ENCODE results near the gene ATAT1. TPM values are rescaled to one million over a fixed set of nuclear protein-coding genes. Genes with fewer than 3 reads are reported as not detected.

Gene ATAT1
- total and polyA plus RNA-seq, 9 of the 15 experiments (the other 6 are each of a cell fraction or from before 2014, with no cell fraction given) = 0.65 to 5.8 (median 1.6) TPM

GRCh38 chr6:30684386-30685156 lies 57.9 kb downstream of the ATAT1 start:
- FAIRE-seq = no peak
- Histone ChIP-seq H3K4me3 (peak overlapping the region; percentile 81), H3K9me3 (replicated peaks; ENCODE audit: control insufficient read depth, insufficient read depth, low read depth, low read length) (no peaks in the 10 kb centered on the region), H2AFZ (ENCODE audit: low read depth, low read length) (peak overlapping the region; percentile 35), H3K9ac (ENCODE audit: insufficient read depth in 1 of 2, low read depth in 2 of 2, low read length in 2 of 2) (peak overlapping the region; percentile 84 to 95), H3K4me1 (replicated peaks in 1 of 2; ENCODE audit: control insufficient read depth in 2 of 2, insufficient read depth in 2 of 2, low read length in 2 of 2) (peaks cover 54 to 91% of the 10 kb centered on the region in 2 experiments), H3K27me3 (ENCODE audit: control insufficient read depth in 2 of 2, insufficient read depth in 2 of 2, low read length in 2 of 2) (no peaks in the 10 kb centered on the region), H4K20me1 (replicated peaks; ENCODE audit: control insufficient read depth, insufficient read depth, low read length) (no peaks in the 10 kb centered on the region; the same call in 1 of the 2 replicates), H3K79me2 (ENCODE audit: control insufficient read depth, insufficient read depth, low read length) (peaks cover 95% of the 10 kb centered on the region), H3K4me2 (ENCODE audit: insufficient read depth, low read length) (peak overlapping the region; percentile 97), H3K36me3 (ENCODE audit: control insufficient read depth, insufficient read depth, low read length) (peaks cover 25% of the 10 kb centered on the region), H3K9me1 (ENCODE audit: control insufficient read depth, insufficient read depth, low read length) (no peaks in the 10 kb centered on the region), H3K27ac (ENCODE audit: extremely low read depth, low read depth, low read length) (peak overlapping the region; percentile 88)
- POLR2A ChIA-PET = interaction anchor here (0.6 to 7.0 kb wide), 10 partner anchors 9 to 474 kb away, joined by 3 to 118 read pairs (median 3); partner anchors contain the start of genes MDC1, TCF19 and TUBB
- CTCF ChIA-PET (ENCODE audit: low intra/inter-chr PET ratio) = interaction anchor here (0.6 to 1.5 kb wide), 2 partner anchors 38 to 201 kb away, joined by 3 to 4 read pairs; no protein-coding TSS in a partner anchor
- in situ Hi-C loops (cut with MboI) (no loop called here), intact Hi-C loops (cut with micrococcal nuclease) (loop anchor here (5.0 to 10.0 kb wide), 2 partner anchors 130 to 403 kb away; no protein-coding TSS in a partner anchor)
- peak; percentile 21 for ATAC-seq
- BruUV-seq (replicated peaks) = no TSS peak
- 7% methylated on average over 17 of the region's 21 CpGs for WGBS (ENCODE audit: insufficient coverage, low coverage, missing lambda C conversion rate)
- peak; percentile 54 to 84 (median 66) for DNase-seq (ENCODE audit: extremely low read depth in 1 of 4, low spot score in 3 of 4)
- TF ChIP-seq STAG1 (CRISPR knock-in tag; IDR thresholded peaks at IDR 0.05; ENCODE audit: borderline replicate concordance) (no peak), E4F1 (CRISPR knock-in tag; IDR thresholded peaks at IDR 0.05; ENCODE audit: borderline replicate concordance) (no peak), RNF2 (IDR thresholded peaks at IDR 0.05) (no peak), CXXC5 (CRISPR knock-in tag; IDR thresholded peaks at IDR 0.05) (0 out of 2 replicates have a peak, but pooled peaks have one; percentile 9), IFI16 (CRISPR knock-in tag; IDR thresholded peaks at IDR 0.05) (no peak), PHB (CRISPR knock-in tag; IDR thresholded peaks at IDR 0.05) (0 out of 2 replicates have a peak, but pooled peaks have one; percentile 45), CHD2 (IDR thresholded peaks at IDR 0.05; ENCODE audit: low read depth, low read length) (0 out of 2 replicates have a peak, but pooled peaks have one; percentile 24), NR1H2 (CRISPR knock-in tag; IDR thresholded peaks at IDR 0.05) (no peak), ZNF75A (CRISPR knock-in tag; IDR thresholded peaks at IDR 0.05) (no peak), ZBTB40 (IDR thresholded peaks at IDR 0.05) (no peak), ZBTB40 (CRISPR knock-in tag; IDR thresholded peaks at IDR 0.05) (no peak)

Data from K562 (cell line).